GM12878 (cell line): ENCODE data around the gene NGDN. TPM values are rescaled to one million over a fixed set of nuclear protein-coding genes. Genes with fewer than 3 reads are reported as not detected.

Experiments
- ATAC-seq: fragments of 200-7000 bp; cut with Tn5 transposase; 3 replicates; pipeline ENCODE4 v1.9.1; 2020; ENCODE audit warnings: mild to moderate bottlenecking, moderate library complexity
- BruUV-seq: library from RNA; stranded (reverse); fragments of 400-500 nt; replicated peaks from 2 replicates; lab custom pipeline; 2021; lab: Mats Ljungman, UMichigan
- CTCF ChIA-PET: fragments of 300-600 bp; sonication (Branson Sonifier 250); formaldehyde crosslinking; extraction: SDS; loops from one replicate; lab custom pipeline; 2021; ENCODE audit warnings: inconsistent platforms; lab: Yijun Ruan, JAX
- POLR2A ChIA-PET: fragments of 350-600 bp; formaldehyde crosslinking; extraction: SDS; loops from one replicate; lab custom pipeline; 2021; ENCODE audit warnings: inconsistent platforms; lab: Charles Lee
- RAD21 ChIA-PET: fragments of 300-600 bp; sonication (Branson Sonifier 250); formaldehyde crosslinking; loops from one replicate; lab custom pipeline; 2023; ENCODE audit warnings: antibody characterized with exemption; ENCODE audit not compliant: unreplicated experiment; lab: Charles Lee
- SMC1A ChIA-PET: fragments of 300-600 bp; sonication (Branson Sonifier 250); formaldehyde crosslinking; loops from one replicate; lab custom pipeline; 2023; ENCODE audit not compliant: unreplicated experiment, uncharacterized antibody; lab: Charles Lee
- DNase-seq: peaks from one replicate; pipeline ENCODE4 v3.0.0-alpha.2; 2011; ENCODE audit warnings: low read depth, low spot score
- FAIRE-seq: peaks from 3 replicates; lab custom pipeline; 2011; peaks lifted over from hg19 to GRCh38; lab: Jason Lieb, UNC
- H2AFZ ChIP-seq: 2 replicates; pipeline ENCODE4 v1.6.0; 2011; ENCODE audit warnings: low read depth, low read length, control low read depth; ENCODE audit not compliant: control insufficient read depth
- H3K27ac ChIP-seq: 2 replicates; pipeline ENCODE4 v1.5.1; 2011; ENCODE audit warnings: control low read depth; ENCODE audit not compliant: control insufficient read depth, insufficient read depth
- H3K27me3 ChIP-seq, 2 experiments: replicated peaks in 1 of 2; 2 replicates each; pipeline versions ENCODE4 v1.6.0 to v1.6.1; 2011; ENCODE audit warnings: low read length in 1 of 2; ENCODE audit not compliant: control insufficient read depth in 2 of 2, insufficient read depth in 2 of 2
- H3K36me3 ChIP-seq, 2 experiments: 2 replicates each; pipeline ENCODE4 v1.5.1; 2011; ENCODE audit warnings: low read length in 1 of 2; ENCODE audit not compliant: control insufficient read depth in 2 of 2, insufficient read depth in 2 of 2
- H3K4me1 ChIP-seq: 2 replicates; pipeline ENCODE4 v1.6.1; 2011; ENCODE audit warnings: mild to moderate bottlenecking, low read length, moderate library complexity, mixed read lengths; ENCODE audit not compliant: control insufficient read depth, insufficient read depth
- H3K4me2 ChIP-seq: 2 replicates; pipeline ENCODE4 v1.6.0; 2011; ENCODE audit warnings: control low read depth; ENCODE audit not compliant: control insufficient read depth, insufficient read depth
- H3K4me3 ChIP-seq: fragments of 200-600 bp; sonication (generic); 2 replicates; pipeline ENCODE4 v1.5.1; 2016
- H3K79me2 ChIP-seq: 2 replicates; pipeline ENCODE4 v1.6.0; 2011; ENCODE audit warnings: low read length; ENCODE audit not compliant: control insufficient read depth, insufficient read depth
- H3K9ac ChIP-seq: 2 replicates; pipeline ENCODE4 v1.8.0; 2011; ENCODE audit warnings: low read length, control low read depth, mixed read lengths; ENCODE audit not compliant: control insufficient read depth, insufficient read depth
- H3K9me3 ChIP-seq: replicated peaks from 3 replicates; pipeline ENCODE4 v1.5.1; 2011; ENCODE audit warnings: mild to moderate bottlenecking, low read length; ENCODE audit not compliant: control insufficient read depth, insufficient read depth
- H4K20me1 ChIP-seq: 2 replicates; pipeline ENCODE4 v1.6.0; 2011; ENCODE audit not compliant: control insufficient read depth, insufficient read depth
- RBBP5 ChIP-seq: fragments of 200-600 bp; sonication (generic); conservative IDR thresholded peaks from 2 replicates; pipeline ENCODE4 v1.6.1; 2016
- WGBS: methylation state at CpG from one replicate; pipeline ENCODE4 v1.1.6; 2016; ENCODE audit warnings: low lambda C conversion rate; ENCODE audit not compliant: insufficient replicate concordance, insufficient coverage; ENCODE audit errors: missing lambda C conversion rate; 5-methylcytosine and 5-hydroxymethylcytosine counted together
- in situ Hi-C: fragments of 300-500 bp; cut with MboI; formaldehyde crosslinking; loops from 9 replicates; pipeline ENCODE4 v1.14.3; 2018; ENCODE audit warnings: mixed read lengths
- intact Hi-C: fragments of 100-400 bp; cut with micrococcal nuclease; formaldehyde crosslinking; loops from one replicate; pipeline ENCODE4 v1.14.2; 2022; ENCODE audit not compliant: unreplicated experiment
- polyA plus RNA-seq, 11 experiments: library from polyadenylated mRNA; depleted of rRNA in 4 of 11; unstranded in 6 of 11; stranded (reverse) in 5 of 11; fragments of >200 nt; fragmentation: Nextera tagmentation in 4 of 11; fragmentation: Illumina TruSeq in 1 of 11; extraction: Ambion mirVana in 4 of 11; extraction: Trizol in 1 of 11; gene quantifications; 1 replicate in 1 of 11; 2 replicates in 10 of 11; pipeline versions ENCODE4 v1.2.1 to v1.2.3, GENCODE V29; 2011 to 2016; ENCODE audit warnings: inconsistent platforms in 2 of 11, missing spikeins in 2 of 11, low read depth in 1 of 11
- total RNA-seq, 4 experiments: library from RNA; depleted of rRNA in 3 of 4; stranded (reverse); fragments of >200 nt in 3 of 4; fragmentation: Illumina TruSeq in 1 of 4; extraction: Trizol in 1 of 4; gene quantifications; 2 replicates each; pipeline versions ENCODE4 v1.2.1 to v1.2.3, GENCODE V29; 2013 to 2021
- TF ChIP-seq, protein P1 (sequence below): IDR thresholded peaks from 2 replicates; pipeline ENCODE4 v1.6.1; 2011; ENCODE audit warnings: mild to moderate bottlenecking, low read depth, low read length, moderate library complexity; ENCODE audit not compliant: insufficient replicate concordance
- TF ChIP-seq, protein P2 (sequence below): fragments of 450-650 bp; IDR thresholded peaks from 2 replicates; pipeline ENCODE4 v1.6.1; 2014; ENCODE audit warnings: mild to moderate bottlenecking

Gene NGDN
- total and polyA plus RNA-seq, 10 of the 15 experiments (the other 5 are each of a cell fraction or from before 2014, with no cell fraction given), result 40.4 to 163 (median 71.4) TPM

DNA sequence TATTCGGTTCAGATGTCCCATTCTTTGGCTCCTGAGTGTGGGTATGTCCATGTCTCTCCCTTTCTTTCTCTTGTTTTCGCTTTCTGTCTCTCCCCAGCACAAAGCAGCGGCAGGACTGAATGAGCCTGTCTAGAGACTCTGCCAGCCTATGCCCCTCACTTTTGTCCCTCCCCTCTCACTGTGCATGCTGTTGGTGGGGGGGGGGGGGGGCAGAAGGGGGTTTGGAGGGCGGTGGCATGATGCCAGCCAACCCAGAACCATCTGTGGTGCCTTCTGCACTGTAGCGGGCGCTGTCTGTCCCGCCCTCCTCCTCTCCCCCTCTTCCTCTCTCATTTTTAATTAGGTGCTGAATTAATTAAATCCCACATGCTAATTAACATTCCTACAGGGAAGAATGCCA, 17.7 kb downstream of the NGDN start:
- H3K4me2 ChIP-seq, result no peak overlapping the region
- in situ Hi-C loops (no loop called here), intact Hi-C loops (no loop called here)
- H3K36me3 ChIP-seq, result peaks cover 0 to 4% of the 10 kb centered on the region in 2 experiments; a peak in 1 of 4 replicates
- no peak overlapping the region for H3K4me3 ChIP-seq
- no peaks in the 10 kb centered on the region for H4K20me1 ChIP-seq
- no peaks in the 10 kb centered on the region for H3K9me3 ChIP-seq
- no peaks in the 10 kb centered on the region for H3K79me2 ChIP-seq
- FAIRE-seq (no peak), ATAC-seq (no peak), DNase-seq (no peak)
- no TSS peak for BruUV-seq
- TF ChIP-seq, protein P1, sequence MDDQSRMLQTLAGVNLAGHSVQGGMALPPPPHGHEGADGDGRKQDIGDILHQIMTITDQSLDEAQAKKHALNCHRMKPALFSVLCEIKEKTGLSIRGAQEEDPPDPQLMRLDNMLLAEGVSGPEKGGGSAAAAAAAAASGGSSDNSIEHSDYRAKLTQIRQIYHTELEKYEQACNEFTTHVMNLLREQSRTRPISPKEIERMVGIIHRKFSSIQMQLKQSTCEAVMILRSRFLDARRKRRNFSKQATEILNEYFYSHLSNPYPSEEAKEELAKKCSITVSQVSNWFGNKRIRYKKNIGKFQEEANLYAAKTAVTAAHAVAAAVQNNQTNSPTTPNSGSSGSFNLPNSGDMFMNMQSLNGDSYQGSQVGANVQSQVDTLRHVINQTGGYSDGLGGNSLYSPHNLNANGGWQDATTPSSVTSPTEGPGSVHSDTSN, result no peak
- H2AFZ ChIP-seq, result no peak overlapping the region
- WGBS, result 98% methylated on average over 6 of the region's 7 CpGs
- SMC1A ChIA-PET, result no interaction called here
- POLR2A ChIA-PET, result no interaction called here
- H3K27ac ChIP-seq, result no peak overlapping the region
- no peaks in the 10 kb centered on the region for H3K4me1 ChIP-seq
- CTCF ChIA-PET, result interaction anchor here (0.9 to 14.1 kb wide), 3 partner anchors 9 to 72 kb away, joined by 4 to 436 read pairs (median 13); partner anchors contain the start of gene THTPA
- no peaks in the 10 kb centered on the region for H3K27me3 ChIP-seq
- RAD21 ChIA-PET, result no interaction called here
- no peak overlapping the region for H3K9ac ChIP-seq

DNA sequence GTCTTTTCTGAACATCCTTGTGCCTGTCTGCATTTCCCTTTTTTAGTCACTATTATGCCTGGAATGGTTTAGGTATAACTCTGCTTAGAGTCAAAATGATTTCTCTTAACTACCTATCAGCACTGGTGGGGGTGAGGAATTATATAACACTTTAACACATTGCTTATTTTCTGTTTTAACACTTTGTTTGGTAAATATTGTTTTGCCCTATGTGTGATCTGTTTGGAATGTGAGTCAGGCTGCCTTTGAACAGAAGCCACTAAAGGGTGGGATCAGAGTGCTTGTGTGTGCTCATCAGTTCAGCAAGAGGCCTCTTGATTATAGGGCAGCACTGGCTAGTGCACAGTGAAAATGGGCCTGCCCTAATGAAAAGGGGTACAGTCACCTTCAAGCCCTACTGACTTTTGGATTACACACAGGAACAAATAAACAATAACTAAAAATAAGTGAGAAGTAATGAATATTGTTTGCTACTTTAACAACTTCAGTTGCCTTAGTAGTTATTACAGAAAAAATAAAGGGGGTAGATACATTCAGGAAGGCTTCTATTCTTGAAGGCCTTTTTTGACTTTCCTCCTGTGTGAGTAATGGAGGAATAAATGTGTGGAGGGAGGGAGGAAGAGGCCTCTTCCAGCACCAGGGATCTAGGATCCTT, 23.2 kb downstream of the NGDN start:
- in situ Hi-C loops, result no loop called here
- intact Hi-C loops, result no loop called here
- FAIRE-seq, result no peak

More for the DNA sequence above, 23.2 kb downstream of the NGDN start:
- SMC1A ChIA-PET, result no interaction called here
- TF ChIP-seq RBBP5, result no peak
- TF ChIP-seq, protein P2, sequence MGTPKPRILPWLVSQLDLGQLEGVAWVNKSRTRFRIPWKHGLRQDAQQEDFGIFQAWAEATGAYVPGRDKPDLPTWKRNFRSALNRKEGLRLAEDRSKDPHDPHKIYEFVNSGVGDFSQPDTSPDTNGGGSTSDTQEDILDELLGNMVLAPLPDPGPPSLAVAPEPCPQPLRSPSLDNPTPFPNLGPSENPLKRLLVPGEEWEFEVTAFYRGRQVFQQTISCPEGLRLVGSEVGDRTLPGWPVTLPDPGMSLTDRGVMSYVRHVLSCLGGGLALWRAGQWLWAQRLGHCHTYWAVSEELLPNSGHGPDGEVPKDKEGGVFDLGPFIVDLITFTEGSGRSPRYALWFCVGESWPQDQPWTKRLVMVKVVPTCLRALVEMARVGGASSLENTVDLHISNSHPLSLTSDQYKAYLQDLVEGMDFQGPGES, result no peak
- TF ChIP-seq, all 136 proteins: peak for 0
- ATAC-seq (no peak), DNase-seq (no peak)
- Histone ChIP-seq H3K9me3 (no peaks in the 10 kb centered on the region), H3K27ac (no peak overlapping the region), H3K27me3 (no peaks in the 10 kb centered on the region), H3K4me1 (no peaks in the 10 kb centered on the region), H3K36me3 (no peaks in the 10 kb centered on the region; a peak in 1 of 4 replicates), H4K20me1 (no peaks in the 10 kb centered on the region), H3K4me3 (no peak overlapping the region), H2AFZ (no peak overlapping the region), H3K4me2 (no peak overlapping the region), H3K9ac (no peak overlapping the region), H3K79me2 (no peaks in the 10 kb centered on the region)
- BruUV-seq, result no TSS peak
- CTCF ChIA-PET, result interaction anchor here (0.9 to 4.4 kb wide), 2 partner anchors 14 to 67 kb away, joined by 4 to 26 read pairs; no protein-coding TSS in a partner anchor
- POLR2A ChIA-PET, result no interaction called here
- RAD21 ChIA-PET, result no interaction called here
